Stromal cell of bone marrow (primary cell): Measurements from ENCODE around the gene KIAA0232.

ENCODE experiments used
- DNase-seq: peaks from one replicate; pipeline ENCODE4 v3.0.0-alpha.2; 2012; ENCODE audit warnings: low read depth

KIAA0232 gene

DNA sequence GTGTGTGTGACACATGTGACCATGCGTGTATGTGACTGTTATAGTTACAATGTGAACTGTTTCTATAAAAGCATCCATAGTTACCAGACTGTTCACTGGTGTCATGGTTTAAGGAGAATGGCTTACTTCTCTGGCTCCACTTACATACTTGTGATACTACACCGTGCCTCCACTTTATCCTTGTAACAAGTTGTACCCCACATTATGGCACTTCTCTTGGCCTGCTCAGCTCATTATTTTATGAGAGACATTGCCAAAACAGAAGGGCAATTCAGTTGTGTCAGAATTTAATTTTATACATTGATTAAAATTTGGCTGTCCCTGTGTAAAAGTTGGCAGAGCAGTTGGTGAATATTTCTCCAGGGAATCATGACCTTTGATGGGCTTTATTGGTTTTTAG lies 64.7 kb downstream of the KIAA0232 start:
- no peak for DNase-seq

DNA sequence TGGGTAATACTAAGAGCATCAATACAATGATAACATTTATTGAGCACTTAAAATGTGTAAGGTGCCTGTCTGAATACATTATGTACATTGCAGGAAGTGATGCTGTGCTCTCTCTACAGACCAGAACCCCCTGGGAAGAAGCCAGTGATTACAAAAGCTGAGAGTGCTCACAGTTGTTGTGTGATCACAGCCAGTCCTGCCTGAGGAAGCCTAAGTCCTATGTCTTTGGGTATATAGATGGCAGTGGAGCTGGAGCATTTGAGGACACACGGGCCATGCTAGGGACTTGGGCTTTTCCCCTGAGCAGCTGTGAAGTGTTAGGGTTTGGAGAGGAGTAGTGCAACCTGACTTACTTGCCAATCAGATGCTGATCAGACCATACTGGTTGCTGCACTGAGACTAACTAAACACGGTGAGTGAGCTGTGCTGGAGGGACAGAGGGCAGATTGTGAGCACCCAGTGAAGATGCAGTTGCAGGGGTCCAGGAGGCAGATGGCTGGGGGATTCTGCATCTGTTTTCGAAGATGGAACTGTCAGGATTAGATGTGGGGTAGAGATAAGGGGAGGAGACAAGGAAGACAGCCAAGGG lies 66.3 kb downstream of the KIAA0232 start:
- no peak for DNase-seq

DNA sequence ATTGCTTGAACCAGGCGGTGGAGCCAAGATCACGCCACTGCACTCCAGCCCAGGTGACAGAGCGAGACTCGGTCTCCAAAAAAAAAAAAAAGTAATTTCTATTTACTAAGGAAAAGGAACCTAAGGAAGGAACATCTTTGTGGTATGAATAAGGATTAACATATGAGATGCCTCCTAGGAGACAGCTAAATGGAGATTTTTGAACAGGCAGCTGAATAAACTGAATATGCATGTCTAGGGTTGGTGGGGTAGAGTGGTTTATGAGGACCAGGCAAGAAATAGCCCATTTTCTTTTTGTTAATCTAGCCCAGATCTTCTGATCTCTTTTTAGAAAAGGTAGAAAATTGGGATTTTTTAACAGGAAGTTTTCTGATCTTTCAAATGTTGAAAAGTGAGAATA lies 67.2 kb downstream of the KIAA0232 start:
- no peak for DNase-seq

DNA sequence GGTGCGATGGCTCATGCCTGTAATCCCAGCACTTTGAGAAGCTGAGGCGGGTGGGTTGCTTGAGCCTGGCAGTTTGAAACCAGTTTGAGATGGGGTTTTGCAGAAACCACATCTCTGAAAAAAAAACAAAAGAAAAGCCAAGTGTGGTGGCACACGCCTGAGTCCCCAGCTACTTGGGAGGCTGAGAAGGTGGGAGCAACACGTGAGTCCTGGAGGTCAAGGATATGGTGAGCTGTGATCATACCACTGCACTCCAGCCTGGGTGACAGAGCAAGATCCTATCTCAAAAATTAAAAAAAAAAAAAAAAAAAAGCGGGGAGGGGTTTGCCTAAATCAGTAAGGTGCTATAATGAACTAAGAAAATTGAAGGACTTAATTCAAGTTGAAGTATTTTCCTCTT lies 68.9 kb downstream of the KIAA0232 start:
- no peak for DNase-seq

DNA sequence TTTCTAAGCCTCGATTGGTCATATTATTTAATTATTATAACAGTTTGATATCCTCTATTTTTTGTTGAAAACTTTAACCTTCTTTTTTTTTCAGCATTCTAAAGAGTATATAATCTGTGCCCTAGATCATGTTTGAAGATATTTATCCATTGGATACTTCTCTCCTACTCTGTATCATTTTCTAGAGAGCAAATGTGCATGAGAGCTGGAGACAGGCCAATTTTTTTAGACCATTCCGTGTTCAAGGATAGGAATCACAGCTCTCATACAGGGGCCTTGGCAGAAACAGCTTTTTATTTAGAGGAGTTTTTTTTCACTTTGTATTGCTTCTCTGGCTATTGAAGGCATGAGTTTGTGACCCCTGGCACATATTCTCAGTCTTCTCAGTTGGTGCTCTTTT lies 69.4 kb downstream of the KIAA0232 start:
- no peak for DNase-seq

DNA sequence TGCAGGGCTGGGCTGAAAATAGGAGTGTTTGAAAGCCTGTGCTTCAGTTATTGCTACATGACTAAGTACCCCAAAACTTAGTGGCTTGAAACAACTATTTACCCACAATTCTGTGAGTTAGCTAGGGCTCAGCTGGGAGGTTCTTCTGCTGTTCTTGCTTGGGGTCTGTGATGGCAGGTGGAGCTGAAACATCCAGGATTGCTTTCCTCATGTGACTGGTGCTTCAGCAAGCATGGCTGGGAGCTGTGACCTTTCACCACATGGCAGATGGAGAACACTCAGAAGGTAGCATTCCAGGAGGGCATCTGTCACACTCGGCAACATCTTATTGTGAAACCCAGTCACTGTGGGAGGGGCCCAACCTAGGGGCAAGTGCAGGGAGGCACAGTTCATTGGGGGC lies 70.1 kb downstream of the KIAA0232 start:
- no peak for DNase-seq

DNA sequence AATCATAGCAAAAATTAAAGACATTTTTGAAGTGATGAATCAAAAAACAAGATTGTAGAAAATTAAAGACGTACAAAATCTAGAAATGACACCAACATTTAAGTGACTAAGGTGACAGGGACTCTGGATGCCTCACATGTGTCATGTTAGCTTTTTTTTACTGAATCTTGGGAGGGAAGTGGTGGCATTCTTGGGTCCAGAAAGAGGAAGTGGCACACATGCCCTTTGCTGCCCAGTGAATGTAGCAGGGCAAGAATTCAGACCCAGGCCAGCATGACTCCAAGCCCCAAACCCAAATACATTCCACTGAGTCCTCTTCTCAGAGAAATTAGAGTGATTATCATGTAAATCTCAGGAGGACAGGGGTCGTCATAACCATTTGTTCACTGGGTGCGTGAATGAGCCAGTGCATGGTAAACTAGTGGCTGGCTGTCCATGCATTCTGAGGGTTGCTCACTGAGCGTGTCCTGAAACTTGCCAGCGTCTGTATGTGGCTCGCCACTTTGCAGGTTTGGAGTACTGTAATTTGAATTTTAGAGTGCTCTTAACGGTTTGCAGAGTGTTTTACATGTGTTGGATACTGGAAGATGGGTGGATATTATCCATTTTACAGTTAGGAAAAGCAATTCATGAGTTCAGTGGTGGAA lies 71.7 kb downstream of the KIAA0232 start:
- no peak for DNase-seq

DNA sequence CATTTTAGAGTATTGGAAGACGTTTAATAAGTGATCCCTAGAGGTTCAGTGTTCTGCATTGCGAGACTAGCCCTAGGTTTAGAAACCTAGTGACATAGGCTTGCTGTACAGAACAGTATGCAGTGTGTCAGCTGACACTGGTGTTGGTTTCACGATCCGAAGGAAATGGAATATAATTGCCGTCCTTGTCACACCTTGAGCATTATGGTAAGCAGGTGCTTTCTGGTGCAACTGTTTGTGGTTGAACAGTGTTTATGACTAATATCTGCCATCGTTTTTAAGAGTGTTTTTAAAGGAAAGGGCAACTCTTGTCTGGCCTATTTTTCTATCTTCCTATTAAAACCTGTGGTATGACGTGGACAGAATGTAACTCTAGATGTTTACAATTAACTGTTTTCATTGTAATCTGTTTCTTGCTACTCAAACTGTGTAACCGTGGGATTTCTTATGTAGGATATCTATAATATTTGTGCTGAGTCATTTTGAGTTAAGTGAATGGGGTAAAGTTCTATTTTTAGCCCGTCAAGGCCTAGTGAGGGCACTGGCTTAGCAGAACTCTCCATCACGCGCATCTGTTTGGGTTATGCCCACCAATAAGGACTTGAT lies 73.3 kb downstream of the KIAA0232 start:
- DNase-seq = no peak

DNA sequence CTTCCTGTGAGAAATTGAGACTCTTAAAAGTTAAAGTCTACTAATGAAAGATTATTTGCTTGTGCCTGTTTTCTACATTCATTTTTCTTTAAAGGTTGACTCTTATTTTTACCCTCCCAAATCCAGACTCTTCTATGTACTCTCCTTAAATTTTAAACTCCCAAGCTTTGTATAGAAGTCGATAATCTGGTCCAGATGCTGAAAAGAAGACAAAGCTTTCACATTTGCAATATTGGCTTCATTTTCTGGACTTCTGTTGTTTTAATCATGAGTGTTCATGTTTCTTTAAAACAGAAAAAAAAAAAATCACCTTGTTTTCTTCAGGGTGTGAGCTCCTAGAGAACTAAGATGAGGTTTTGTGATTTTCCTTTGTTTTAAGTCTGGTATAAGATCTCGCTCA lies 73.9 kb downstream of the KIAA0232 start:
- DNase-seq = no peak

DNA sequence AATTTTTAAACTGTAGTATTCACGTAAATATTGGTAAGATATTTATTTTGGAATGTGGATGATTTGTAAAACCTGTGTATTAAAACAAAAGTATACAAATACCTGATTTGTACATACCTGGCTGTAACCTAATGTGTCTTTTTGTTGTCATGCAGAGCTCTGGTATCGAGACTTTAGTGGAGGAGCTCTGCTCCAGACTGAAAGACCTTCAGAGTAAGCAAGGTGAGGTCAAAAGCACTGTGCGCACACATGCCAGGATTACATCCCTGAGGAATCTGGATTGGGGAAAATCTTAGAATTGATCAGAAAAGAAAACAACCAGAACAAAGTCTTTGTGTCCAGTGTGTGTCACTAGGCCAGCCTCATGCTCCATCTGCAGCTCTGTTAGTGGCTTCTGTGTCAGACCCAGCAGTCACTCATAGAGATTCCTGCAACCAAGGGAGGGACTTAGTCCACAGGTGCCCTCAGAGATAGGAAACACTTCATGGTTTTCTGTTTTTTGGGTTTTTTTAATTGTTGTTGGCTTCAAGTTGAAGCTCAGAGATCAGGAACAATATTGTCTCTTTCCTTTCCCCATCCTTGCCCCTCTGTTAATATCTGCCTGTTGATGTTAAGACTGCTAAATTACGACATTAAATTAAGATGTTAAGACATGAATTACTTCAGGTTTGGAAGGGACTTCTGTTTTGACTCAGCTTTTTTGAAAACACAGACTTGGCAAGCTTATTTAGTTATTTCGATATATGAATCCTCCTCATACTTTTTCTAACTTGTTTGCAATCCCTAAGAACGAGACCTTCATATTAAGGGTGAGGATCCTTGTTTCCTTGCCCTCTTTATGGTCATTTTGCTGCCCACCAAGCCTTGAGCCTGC lies 74.7 kb downstream of the KIAA0232 start:
- DNase-seq = no peak

DNA sequence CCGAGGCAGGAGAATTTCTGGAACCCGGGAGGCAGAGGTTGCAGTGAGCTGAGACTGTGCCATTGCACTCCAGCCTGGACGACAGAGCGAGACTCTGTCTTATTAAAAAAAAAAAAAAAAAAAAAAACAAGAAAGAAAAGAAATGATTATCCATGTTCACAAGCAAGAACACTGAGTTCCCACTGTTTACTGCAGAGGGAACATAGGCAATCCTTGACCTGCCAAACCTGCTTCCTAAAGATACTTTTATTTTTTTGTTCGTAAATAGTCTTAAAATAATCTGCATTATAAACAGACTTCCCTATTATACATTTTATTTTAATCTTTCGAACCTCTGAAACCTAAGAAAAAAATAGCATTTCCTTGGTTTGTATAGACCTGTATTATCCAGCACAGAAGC lies 76.5 kb downstream of the KIAA0232 start:
- no peak for DNase-seq

DNA sequence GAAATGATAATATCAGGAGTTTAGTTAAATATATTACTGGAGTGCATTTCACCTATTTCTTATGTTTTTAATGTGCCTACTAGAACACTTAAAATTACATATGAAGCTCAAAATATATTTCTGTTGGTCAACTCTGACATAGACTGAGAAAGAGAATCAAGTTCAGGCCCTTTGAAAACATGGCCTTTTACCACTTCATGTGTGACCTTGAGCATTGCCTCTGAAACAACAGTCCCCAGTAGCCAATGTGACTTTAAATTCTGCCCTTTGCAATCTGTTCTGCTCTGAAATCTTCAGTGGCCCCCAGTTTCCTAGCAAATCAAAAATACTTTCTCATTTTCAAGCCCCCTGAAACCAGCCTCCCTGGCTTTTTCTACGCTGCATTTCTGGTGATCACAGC lies 77.0 kb downstream of the KIAA0232 start:
- DNase-seq = no peak

DNA sequence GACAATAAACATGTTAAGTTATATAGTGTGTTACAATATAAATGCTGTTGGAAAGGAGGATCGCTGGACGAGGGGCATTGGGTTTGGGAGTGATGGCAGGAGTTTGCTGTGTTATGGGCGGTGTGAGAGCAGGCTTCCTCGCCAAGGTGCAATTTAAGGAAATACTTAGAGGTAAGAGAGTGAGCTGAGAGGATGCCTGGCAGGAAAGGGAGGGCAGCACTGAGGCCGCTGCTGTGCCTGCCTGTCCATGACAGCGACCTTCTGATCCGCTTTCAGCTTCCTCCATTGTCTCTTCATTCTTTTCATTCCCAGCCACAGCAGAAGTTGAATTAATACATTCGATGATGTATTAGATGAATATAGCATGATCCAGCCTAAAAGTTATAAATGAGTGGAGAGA lies 85.9 kb downstream of the KIAA0232 start:
- DNase-seq = no peak

DNA sequence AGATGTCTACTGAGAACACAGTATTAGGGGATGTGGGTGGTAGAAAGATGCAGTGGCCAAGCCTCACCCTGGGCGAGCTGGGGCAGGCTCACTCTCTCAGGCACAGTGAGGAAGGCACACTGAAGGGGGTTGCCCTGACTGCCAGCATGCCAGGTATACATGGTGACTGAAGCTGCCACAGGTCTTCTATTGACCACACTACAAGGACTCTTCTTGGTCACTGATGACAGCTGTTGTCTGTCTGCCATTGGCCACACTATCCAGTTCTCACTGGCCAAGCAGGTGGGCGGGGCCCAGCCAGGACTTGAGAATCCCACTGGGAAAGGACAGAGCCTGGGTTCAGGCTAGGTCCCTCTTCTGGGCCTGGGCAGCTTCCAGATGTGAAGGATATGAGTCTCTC lies 87.4 kb downstream of the KIAA0232 start:
- no peak for DNase-seq

DNA sequence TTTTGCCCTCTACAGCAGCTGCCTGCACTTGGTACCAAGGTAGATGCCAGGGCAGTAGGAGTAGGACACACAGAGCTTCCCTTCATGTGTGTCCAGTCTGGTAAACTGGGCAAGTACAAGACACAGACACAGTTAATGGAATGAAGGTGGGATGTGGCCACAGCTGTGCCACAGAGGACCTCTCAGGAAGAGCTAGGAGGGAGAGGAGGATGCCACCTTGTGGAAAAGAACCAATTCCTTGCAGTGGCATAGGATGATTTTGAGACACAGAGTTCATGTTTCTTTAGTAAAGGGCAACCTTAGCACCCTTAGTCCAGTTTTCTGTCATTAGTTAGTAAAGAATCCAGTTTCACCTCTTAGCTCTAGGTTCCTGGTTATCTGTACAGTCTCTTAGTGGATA lies 90.8 kb downstream of the KIAA0232 start:
- DNase-seq = no peak

DNA sequence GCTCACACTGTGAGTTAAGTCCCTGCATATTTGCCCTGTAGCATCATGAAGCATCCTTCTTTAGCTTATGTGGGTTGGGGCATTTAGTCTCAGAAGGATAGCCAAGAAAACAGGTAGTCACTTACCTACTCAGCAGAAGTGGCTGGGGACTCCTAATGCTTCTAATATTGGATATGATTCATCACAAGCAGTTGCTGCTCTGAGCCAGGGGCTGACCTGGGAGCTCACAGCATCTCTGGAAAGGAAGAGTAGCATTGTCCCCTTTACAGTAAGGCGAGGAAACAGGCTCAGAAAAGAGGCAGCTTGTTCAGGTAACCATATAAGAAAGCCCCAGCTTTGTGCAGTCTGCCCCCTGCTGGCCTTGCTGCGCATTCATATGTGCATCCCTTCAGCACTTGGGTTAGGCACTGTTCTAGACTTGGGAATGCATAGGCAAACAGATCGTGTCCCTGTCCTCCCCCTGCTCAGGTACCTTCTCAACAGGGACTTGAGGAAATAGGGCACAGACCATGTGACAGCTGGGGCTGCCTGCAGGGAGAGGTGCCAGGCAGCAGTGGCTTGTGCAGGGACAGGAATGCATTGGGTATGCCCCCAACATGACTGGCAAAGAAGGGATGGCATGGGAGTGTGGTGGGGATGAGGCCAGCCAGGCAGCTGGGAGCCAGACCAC lies 91.4 kb downstream of the KIAA0232 start:
- DNase-seq = no peak

DNA sequence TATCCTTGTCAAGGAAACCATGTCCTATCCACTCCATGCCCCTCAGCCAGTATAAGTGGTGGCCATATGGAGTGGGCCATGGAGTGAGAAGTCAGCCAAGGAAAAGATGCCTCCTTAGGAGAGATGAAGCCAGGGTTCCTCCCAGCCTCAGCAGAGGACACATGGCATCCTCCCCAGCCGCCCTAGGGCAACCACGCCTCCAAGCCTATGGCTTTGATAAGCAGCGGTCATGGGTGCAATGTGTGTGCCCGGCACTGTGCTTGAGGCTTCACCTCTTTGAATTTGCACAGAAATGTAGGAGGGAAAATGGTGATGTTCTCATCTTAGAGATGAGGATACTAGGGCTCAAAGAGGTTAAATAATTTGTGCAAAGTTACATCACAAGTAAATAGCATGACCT lies 92.5 kb downstream of the KIAA0232 start:
- no peak for DNase-seq

DNA sequence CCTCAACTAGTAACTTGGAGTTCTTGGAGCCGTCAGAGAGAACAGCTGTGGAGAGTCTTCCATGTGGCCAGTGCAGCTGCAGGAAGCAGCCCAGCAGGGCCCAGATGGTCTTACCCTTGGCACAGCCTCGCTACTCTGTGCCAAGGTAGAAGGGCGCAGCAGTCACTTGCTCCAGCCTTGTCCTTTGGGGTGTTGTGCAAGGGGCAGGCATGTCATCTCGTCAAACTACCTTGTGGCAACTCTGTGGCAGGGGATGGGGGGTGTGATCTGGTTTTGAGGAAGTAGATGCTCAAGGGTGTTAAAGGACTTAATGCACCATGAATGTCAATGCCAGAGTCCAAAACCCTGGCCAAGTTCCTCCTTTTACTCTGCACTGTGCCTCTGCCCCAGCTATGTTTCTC lies 92.9 kb downstream of the KIAA0232 start:
- no peak for DNase-seq

DNA sequence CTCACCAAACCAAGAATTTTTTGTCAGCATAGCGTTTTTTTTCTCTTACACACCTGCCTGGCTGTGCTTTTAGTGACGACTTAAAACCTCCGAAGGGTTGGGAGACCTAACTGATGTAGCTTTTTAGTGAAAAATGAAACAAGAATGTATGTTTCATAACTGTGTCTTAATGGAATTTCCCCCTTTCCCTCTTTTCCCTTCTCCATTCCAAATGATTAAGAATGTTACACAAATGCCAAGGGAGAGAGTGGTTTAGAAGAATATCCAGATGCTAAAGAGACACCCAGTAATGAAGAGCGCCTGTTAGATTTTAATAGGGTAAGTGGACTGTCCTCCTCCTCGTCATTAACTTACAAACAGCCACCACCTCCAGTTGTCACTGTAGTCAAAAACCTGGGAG lies 93.9 kb downstream of the KIAA0232 start:
- DNase-seq = no peak

DNA sequence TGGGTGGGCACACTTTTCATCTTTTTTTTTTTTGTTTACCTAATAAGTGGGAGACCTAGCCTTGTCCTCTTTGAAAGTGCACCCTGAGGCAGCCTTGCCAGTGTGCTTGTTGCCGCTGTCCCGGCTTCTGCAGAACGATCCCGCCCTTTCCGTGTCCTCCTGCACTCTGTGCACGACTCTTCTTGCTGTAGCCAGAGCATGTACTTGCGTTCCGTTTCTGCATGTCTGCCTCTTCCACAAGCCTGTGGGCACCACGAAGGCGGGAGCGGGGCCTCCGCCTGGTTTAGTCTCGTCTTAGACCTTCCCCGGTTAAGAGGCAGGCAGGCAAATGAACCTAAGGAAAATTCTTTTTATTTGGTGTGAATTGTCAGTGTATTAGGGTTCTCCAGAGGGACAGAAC lies 94.5 kb downstream of the KIAA0232 start:
- no peak for DNase-seq

DNA sequence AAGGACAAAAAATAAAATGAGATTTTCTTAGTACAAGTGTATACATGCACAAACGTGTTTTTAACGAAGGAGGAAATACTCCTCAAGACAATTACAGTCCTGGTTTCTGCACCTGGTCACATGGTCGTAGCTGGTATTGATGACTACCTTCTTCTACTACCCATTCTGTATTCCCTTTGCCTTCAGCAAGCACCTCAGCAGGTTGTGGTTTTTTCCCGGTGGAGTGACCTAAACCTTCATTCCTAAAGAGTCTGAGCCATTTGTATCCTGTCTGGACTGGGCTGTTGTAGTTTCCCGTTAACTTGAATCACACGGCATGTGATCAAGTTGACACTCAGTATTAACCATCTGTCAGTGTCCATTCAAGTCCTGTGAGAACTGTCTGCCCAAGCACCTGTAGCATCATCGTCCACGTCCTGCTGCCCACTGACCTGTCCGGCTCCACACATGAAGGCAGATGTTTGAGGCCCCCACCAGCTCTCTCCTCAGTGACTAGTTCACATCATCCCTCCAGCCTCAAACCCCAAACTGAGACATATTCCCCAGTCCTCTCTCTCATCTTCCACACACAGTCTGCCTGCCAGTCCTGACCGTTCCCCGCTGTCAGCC lies 96.0 kb downstream of the KIAA0232 start:
- no peak for DNase-seq

DNA sequence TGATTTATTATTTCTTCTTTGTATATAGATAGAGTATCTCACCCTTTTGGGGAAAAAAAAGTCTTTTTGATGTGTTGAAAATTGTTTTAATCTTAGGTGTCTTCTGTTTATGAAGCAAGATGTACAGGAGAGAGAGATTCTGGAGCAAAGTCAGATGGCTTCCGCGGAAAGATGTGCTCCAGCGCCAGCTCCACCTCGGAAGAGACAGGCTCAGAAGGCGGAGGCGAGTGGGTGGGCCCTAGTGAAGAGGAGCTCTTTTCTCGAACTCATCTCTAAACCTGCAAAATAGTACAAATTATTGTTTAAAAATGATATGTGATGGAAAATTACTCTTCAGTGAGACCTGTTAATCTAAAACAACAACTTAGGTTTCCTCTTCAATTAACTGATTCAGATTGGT lies 98.2 kb downstream of the KIAA0232 start:
- DNase-seq = no peak
